IMR-90 (cell line): ENCODE results near the gene NECTIN2. TPM values are rescaled to one million over a fixed set of nuclear protein-coding genes. Genes with fewer than 3 reads are reported as not detected.

Source experiments
- ATAC-seq: fragments of 200-7000 bp; cut with Tn5 transposase; 2 replicates; pipeline ENCODE4 v1.9.1; 2020; ENCODE audit warnings: low read depth, mild to moderate bottlenecking, moderate library complexity
- BruUV-seq: library from RNA; stranded (reverse); fragments of 400-500 nt; replicated peaks from 2 replicates; lab custom pipeline; 2021; lab: Mats Ljungman, UMichigan
- CTCF ChIA-PET: fragments of 300-600 bp; formaldehyde crosslinking; extraction: SDS; loops from one replicate; lab custom pipeline; 2021; ENCODE audit warnings: antibody characterized with exemption; lab: Yijun Ruan, JAX
- POLR2A ChIA-PET: fragments of 300-600 bp; sonication (Branson Sonifier 250); formaldehyde crosslinking; loops from one replicate; lab custom pipeline; 2022; ENCODE audit warnings: antibody characterized with exemption; ENCODE audit not compliant: unreplicated experiment; lab: Charles Lee
- DNase-seq: peaks from one replicate; pipeline ENCODE4 v3.0.0; 2013
- H2AFZ ChIP-seq: replicated peaks from 2 replicates; pipeline ENCODE3; 2013; ENCODE audit warnings: low read length, mild to moderate bottlenecking; ENCODE audit not compliant: poor library complexity
- H2AK5ac ChIP-seq: 2 replicates; pipeline ENCODE4 v1.6.1; 2013; ENCODE audit warnings: low read depth, low read length, inconsistent platforms
- H2AK9ac ChIP-seq: replicated peaks from 2 replicates; pipeline ENCODE3; 2013; ENCODE audit warnings: mild to moderate bottlenecking, low read depth, low read length, moderate library complexity; ENCODE audit not compliant: poor library complexity
- H2BK120ac ChIP-seq: 2 replicates; pipeline ENCODE4 v1.6.1; 2013; ENCODE audit warnings: low read depth, low read length, inconsistent platforms
- H2BK15ac ChIP-seq: 3 replicates; pipeline ENCODE4 v1.6.1; 2013; ENCODE audit warnings: low read depth, low read length, inconsistent platforms
- H2BK20ac ChIP-seq: 2 replicates; pipeline ENCODE4 v1.6.1; 2013; ENCODE audit warnings: low read depth, mild to moderate bottlenecking, inconsistent platforms, low read length, moderate library complexity
- H2BK5ac ChIP-seq: 2 replicates; pipeline ENCODE4 v1.6.1; 2013; ENCODE audit warnings: mild to moderate bottlenecking, low read depth, low read length, inconsistent platforms; ENCODE audit not compliant: poor library complexity, severe bottlenecking
- H3K14ac ChIP-seq: replicated peaks from 2 replicates; pipeline ENCODE4 v1.6.1; 2013; ENCODE audit warnings: low read depth, low read length, inconsistent platforms
- H3K18ac ChIP-seq: 2 replicates; pipeline ENCODE4 v1.6.1; 2013; ENCODE audit warnings: low read depth, low read length, control low read depth
- H3K23ac ChIP-seq: 2 replicates; pipeline ENCODE4 v1.6.1; 2013; ENCODE audit warnings: low read depth, low read length, inconsistent platforms
- H3K27ac ChIP-seq: 2 replicates; pipeline ENCODE4 v1.5.1; 2013; ENCODE audit warnings: mild to moderate bottlenecking, control low read depth, low read length; ENCODE audit not compliant: insufficient read depth
- H3K27me3 ChIP-seq: 2 replicates; pipeline ENCODE4 v1.6.1; 2013; ENCODE audit warnings: low read length; ENCODE audit not compliant: control insufficient read depth, insufficient read depth
- H3K36me3 ChIP-seq: 2 replicates; pipeline ENCODE4 v1.6.1; 2013; ENCODE audit warnings: low read length, mixed read lengths; ENCODE audit not compliant: control insufficient read depth, insufficient read depth
- H3K4ac ChIP-seq: 2 replicates; pipeline ENCODE4 v1.6.1; 2013; ENCODE audit warnings: low read depth, low read length, inconsistent platforms
- H3K4me1 ChIP-seq: 2 replicates; pipeline ENCODE4 v1.6.1; 2013; ENCODE audit warnings: low read length, mixed read lengths; ENCODE audit not compliant: control insufficient read depth, insufficient read depth
- H3K4me2 ChIP-seq: 2 replicates; pipeline ENCODE4 v1.6.1; 2013; ENCODE audit warnings: low read depth, mild to moderate bottlenecking, control low read depth, low read length, moderate library complexity
- H3K4me3 ChIP-seq: 2 replicates; pipeline ENCODE4 v1.5.1; 2013; ENCODE audit warnings: low read depth, mild to moderate bottlenecking, control low read depth, low read length, moderate library complexity; ENCODE audit not compliant: insufficient read depth
- H3K56ac ChIP-seq: 2 replicates; pipeline ENCODE4 v1.6.1; 2013; ENCODE audit warnings: low read length, inconsistent platforms; ENCODE audit not compliant: insufficient read depth; ENCODE audit errors: extremely low read depth
- H3K79me1 ChIP-seq, 2 experiments: 2 replicates each; pipeline ENCODE4 v1.6.1; 2013; ENCODE audit warnings: low read length in 2 of 2, inconsistent platforms in 1 of 2, low read depth in 1 of 2
- H3K9ac ChIP-seq: 2 replicates; pipeline ENCODE4 v1.6.1; 2013; ENCODE audit warnings: low read depth, low read length, control low read depth
- H3K9me1 ChIP-seq: 2 replicates; pipeline ENCODE4 v1.6.1; 2013; ENCODE audit warnings: low read length, inconsistent platforms; ENCODE audit not compliant: insufficient read depth
- H3K9me3 ChIP-seq: 2 replicates; pipeline ENCODE4 v1.6.1; 2013; ENCODE audit warnings: low read length; ENCODE audit not compliant: control insufficient read depth, insufficient read depth
- H4K20me1 ChIP-seq: 2 replicates; pipeline ENCODE4 v1.6.1; 2013; ENCODE audit warnings: low read length, inconsistent platforms; ENCODE audit not compliant: insufficient read depth
- H4K5ac ChIP-seq: 2 replicates; pipeline ENCODE4 v1.6.1; 2013; ENCODE audit warnings: mild to moderate bottlenecking, low read depth, low read length, control low read depth
- H4K8ac ChIP-seq, 2 experiments: 2 replicates each; pipeline ENCODE4 v1.6.1; 2013; ENCODE audit warnings: low read depth in 2 of 2, low read length in 2 of 2, control low read depth in 1 of 2, inconsistent platforms in 1 of 2
- H4K91ac ChIP-seq: 2 replicates; pipeline ENCODE4 v1.6.1; 2013; ENCODE audit warnings: low read depth, low read length, inconsistent platforms; ENCODE audit not compliant: insufficient read depth
- BHLHE40 ChIP-seq: fragments of 150-350 bp; IDR thresholded peaks from 2 replicates; pipeline ENCODE4 v1.6.1; 2016; ENCODE audit warnings: mild to moderate bottlenecking, low read depth, low read length
- CEBPB ChIP-seq: IDR thresholded peaks from 2 replicates; pipeline ENCODE4 v1.6.1; 2012; ENCODE audit warnings: low read depth, low read length, improper control_type of control experiment
- CHD1 ChIP-seq: IDR thresholded peaks from 2 replicates; pipeline ENCODE4 v1.6.1; 2012; ENCODE audit warnings: low read depth, low read length, improper control_type of control experiment
- CTCF ChIP-seq: conservative IDR thresholded peaks from 2 replicates; pipeline ENCODE4 v1.5.1; 2012; ENCODE audit warnings: mild to moderate bottlenecking, low read depth, low read length, improper control_type of control experiment
- ELK1 ChIP-seq: fragments of 150-350 bp; IDR thresholded peaks from 2 replicates; pipeline ENCODE4 v1.6.1; 2016; ENCODE audit warnings: low read depth, mild to moderate bottlenecking, low read length, moderate library complexity, borderline replicate concordance
- FOS ChIP-seq: fragments of 150-350 bp; IDR thresholded peaks from 2 replicates; pipeline ENCODE4 v1.6.1; 2016; ENCODE audit warnings: low read depth, low read length
- MAFK ChIP-seq: IDR thresholded peaks from 2 replicates; pipeline ENCODE4 v1.6.1; 2012; ENCODE audit warnings: low read depth, low read length, improper control_type of control experiment
- MAZ ChIP-seq: IDR thresholded peaks from 2 replicates; pipeline ENCODE4 v1.6.1; 2012; ENCODE audit warnings: low read depth, mild to moderate bottlenecking, low read length, improper control_type of control experiment, moderate library complexity, borderline replicate concordance
- MXI1 ChIP-seq: IDR thresholded peaks from 2 replicates; pipeline ENCODE4 v1.6.1; 2012; ENCODE audit warnings: low read depth, mild to moderate bottlenecking, low read length, moderate library complexity, borderline replicate concordance
- NFE2L2 ChIP-seq: fragments of 150-350 bp; IDR thresholded peaks from 2 replicates; pipeline ENCODE4 v1.6.1; 2016; ENCODE audit warnings: low read depth, mild to moderate bottlenecking, low read length
- POLR2A ChIP-seq: IDR thresholded peaks from 2 replicates; pipeline ENCODE4 v1.6.1; 2012; ENCODE audit warnings: mild to moderate bottlenecking, low read depth, low read length
- RAD21 ChIP-seq: IDR thresholded peaks from 2 replicates; pipeline ENCODE4 v1.6.1; 2012; ENCODE audit warnings: low read length, improper control_type of control experiment
- RCOR1 ChIP-seq: IDR thresholded peaks from 2 replicates; pipeline ENCODE4 v1.6.1; 2012; ENCODE audit warnings: mild to moderate bottlenecking, low read length, improper control_type of control experiment; ENCODE audit not compliant: insufficient replicate concordance
- RFX5 ChIP-seq: IDR thresholded peaks from 2 replicates; pipeline ENCODE4 v1.8.0; 2012; ENCODE audit warnings: low read depth, mild to moderate bottlenecking, low read length, moderate library complexity
- SMC3 ChIP-seq: fragments of 150-350 bp; IDR thresholded peaks from 2 replicates; pipeline ENCODE4 v1.6.1; 2016; ENCODE audit warnings: low read depth, mild to moderate bottlenecking, antibody characterized with exemption, low read length, moderate library complexity
- USF2 ChIP-seq: fragments of 150-350 bp; IDR thresholded peaks from 2 replicates; pipeline ENCODE4 v1.6.1; 2017; ENCODE audit warnings: mild to moderate bottlenecking, antibody characterized with exemption, low read length, low read depth
- WGBS, 2 experiments: methylation state at CpG; one replicate each; pipeline versions ENCODE4 v1.1.5 to v1.1.7; 2013; ENCODE audit warnings: missing lambda C conversion rate in 2 of 2; ENCODE audit not compliant: insufficient read length in 1 of 2; ENCODE audit errors: extremely low coverage in 2 of 2; 5-methylcytosine and 5-hydroxymethylcytosine counted together
- dilution Hi-C: fragments of 300-500 bp; cut with HindIII; formaldehyde crosslinking; loops from one replicate; pipeline ENCODE4 v1.14.3; 2018; ENCODE audit warnings: low sequenced_read_pairs; ENCODE audit not compliant: unreplicated experiment
- in situ Hi-C: fragments of 300-500 bp; cut with MboI; formaldehyde crosslinking; loops from 3 replicates; pipeline ENCODE4 v1.14.3; 2019; ENCODE audit warnings: low sequenced_read_pairs, inconsistent platforms, mixed read lengths
- intact Hi-C: fragments of 100-400 bp; cut with micrococcal nuclease; formaldehyde crosslinking; loops from 2 replicates; pipeline ENCODE4 v1.10.0; 2022
- polyA plus RNA-seq, 3 experiments: library from polyadenylated mRNA; depleted of rRNA; stranded (reverse); fragments of >200 nt; gene quantifications; 2 replicates each; pipeline ENCODE4 v1.2.3, GENCODE V29; 2012; ENCODE audit warnings: low replicate concordance in 1 of 3
- total RNA-seq: library from RNA; depleted of rRNA; stranded (reverse); fragments of >200 nt; gene quantifications from 2 replicates; pipeline ENCODE4 v1.2.3, GENCODE V29; 2012

NECTIN2 gene
- total and polyA plus RNA-seq, 2 of the 4 experiments (the other 2 are of a cell fraction), result 77.8 to 170 TPM

- peak overlapping the region; percentile 45; the same call in 1 of the 2 replicates for H3K9ac ChIP-seq
- 0 out of 2 replicates have a peak overlapping the region, but pooled peaks have one; percentile 47 for H4K91ac ChIP-seq
- ATAC-seq (no peak), DNase-seq (peak; percentile 23)
- peak overlapping the region; percentile 80; the same call in 1 of the 3 replicates for H2BK15ac ChIP-seq
- no peak overlapping the region for H3K4me2 ChIP-seq
- 26% methylated on average over 3 of the region's 12 CpGs; no CpG with 5 or more reads in 1 of the 2 experiments for WGBS, 2 experiments
- H2BK5ac ChIP-seq, result no peak overlapping the region
- ChIA-PET POLR2A (interaction anchor here (0.6 kb wide), 2 partner anchors 10 to 20 kb away, joined by 6 to 8 read pairs; no protein-coding TSS in a partner anchor), CTCF (interaction anchor here (0.6 kb wide), 1 partner anchor 73 kb away, joined by 4 read pairs; no protein-coding TSS in a partner anchor)
- H3K27ac ChIP-seq, result no peak overlapping the region
- H4K8ac ChIP-seq, result peak overlapping the region; percentile 89 to 93; a peak in 3 of 4 replicates
- no peaks in the 10 kb centered on the region for H3K9me1 ChIP-seq
- TF ChIP-seq CTCF, result no peak
- TF ChIP-seq BHLHE40, result no peak
- no peak for TF ChIP-seq SMC3
- no peak for TF ChIP-seq MAFK
- no peak for TF ChIP-seq RCOR1
- no peak for TF ChIP-seq MAZ
- no peak for TF ChIP-seq RAD21
- no peak for TF ChIP-seq MXI1
- no peak for TF ChIP-seq NFE2L2
- TF ChIP-seq FOS, result no peak
- TF ChIP-seq USF2, result no peak
- TF ChIP-seq RFX5, result no peak
- no peak for TF ChIP-seq CHD1
- no peak for TF ChIP-seq ELK1
- TF ChIP-seq CEBPB, result no peak
- no peak for TF ChIP-seq POLR2A
- 0 out of 2 replicates have a peak overlapping the region, but pooled peaks have one; percentile 53 for H2BK20ac ChIP-seq
- dilution Hi-C loops (no loop called here), in situ Hi-C loops (loop anchor here (25.0 kb wide), 1 partner anchor 234 kb away; no protein-coding TSS in a partner anchor), intact Hi-C loops (no loop called here)
- no peak overlapping the region for H3K56ac ChIP-seq
- no TSS peak for BruUV-seq
- peak overlapping the region; percentile 4; the same call in 1 of the 2 replicates for H2AK5ac ChIP-seq
- peak overlapping the region; percentile 82 for H4K5ac ChIP-seq
- H3K4me3 ChIP-seq, result no peak overlapping the region
- H3K18ac ChIP-seq, result no peak overlapping the region
- peak overlapping the region; percentile 91 for H2AFZ ChIP-seq
- no peak overlapping the region; the same call in 1 of the 2 replicates for H3K23ac ChIP-seq
- peaks cover 4% of the 10 kb centered on the region for H3K4me1 ChIP-seq
- H2BK120ac ChIP-seq, result peak overlapping the region; percentile 74
- H2AK9ac ChIP-seq, result peak overlapping the region; percentile 42
- no peaks in the 10 kb centered on the region for H3K9me3 ChIP-seq
- H3K27me3 ChIP-seq, result no peaks in the 10 kb centered on the region
- H3K14ac ChIP-seq, result no peak overlapping the region; the same call in none of the 2 replicates
- H3K36me3 ChIP-seq, result no peaks in the 10 kb centered on the region
- no peaks in the 10 kb centered on the region for H4K20me1 ChIP-seq
- H3K79me1 ChIP-seq, result no peaks in the 10 kb centered on the region
- peak overlapping the region; percentile 67 for H3K4ac ChIP-seq
These were observed 49.4 kb upstream of the NECTIN2 start for GRCh38 chr19:44796701-44797115.
